Fibroblast of the conjunctiva (primary cell): ENCODE measurements around the gene NMNAT1.
A peak's percentile ranks its signal among the peaks of the same experiment; 100 is the strongest.
"Not testable (repeated sequence)": the region's sequence is repeated elsewhere in the genome, so short reads cannot be mapped to it uniquely, and the experiment has no call there.

ENCODE experiments used
- DNase-seq: peaks from one replicate; pipeline ENCODE4 v3.0.0-alpha.2; 2010; ENCODE audit warnings: low read depth

Gene NMNAT1

DNA sequence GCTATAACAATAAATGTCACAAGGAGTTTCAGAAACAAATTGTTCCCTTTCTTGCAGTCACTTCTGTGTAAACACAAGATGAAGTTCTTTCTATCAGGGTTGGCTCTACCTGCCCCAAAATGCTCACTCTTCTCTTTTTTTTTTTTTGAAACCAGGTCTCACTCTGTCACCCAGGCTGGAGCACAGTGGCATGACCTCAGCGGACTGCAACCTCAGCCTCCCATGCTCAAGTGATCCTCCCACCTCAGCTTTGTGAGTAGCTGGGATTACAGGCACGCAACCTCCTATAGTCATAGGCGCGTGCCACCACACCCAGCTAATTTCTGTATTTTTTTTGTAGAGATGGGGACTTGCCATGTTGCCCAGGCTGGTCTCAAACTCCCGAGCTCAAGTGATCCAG is 22.7 kb upstream of the NMNAT1 start:
- no peak for DNase-seq

DNA sequence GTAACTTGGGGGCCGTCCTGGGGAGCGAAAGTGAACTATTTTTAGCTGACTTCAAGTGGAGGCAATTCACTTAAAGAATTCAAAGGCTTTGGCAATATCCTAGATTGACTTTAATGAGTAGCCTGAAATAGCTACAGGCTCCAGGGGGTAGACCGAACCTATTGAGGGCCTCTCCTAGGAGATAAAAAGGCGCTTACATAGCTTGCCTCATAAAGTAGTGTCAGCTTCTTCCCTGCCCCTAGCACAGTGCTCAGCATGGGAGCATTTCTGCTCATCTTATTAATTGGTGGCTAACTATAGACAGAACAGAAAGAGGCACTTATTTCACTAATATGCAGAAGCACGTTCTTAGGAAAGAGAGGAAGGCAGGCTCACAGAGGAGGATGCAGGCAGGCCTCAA is 20.9 kb upstream of the NMNAT1 start:
- no peak for DNase-seq

- no peak for DNase-seq
Observed at GRCh38 chr1:9927259-9927658, 16.0 kb upstream of the NMNAT1 start.

- DNase-seq, result no peak
Observed at GRCh38 chr1:9929431-9930385, 13.6 kb upstream of the NMNAT1 start.

- peak; percentile 34 for DNase-seq
Observed at GRCh38 chr1:9942399-9942938, 806 bp upstream of the NMNAT1 start.

- DNase-seq, result no peak
Observed at GRCh38 chr1:9946315-9946714, 3.0 kb downstream of the NMNAT1 start.

DNA sequence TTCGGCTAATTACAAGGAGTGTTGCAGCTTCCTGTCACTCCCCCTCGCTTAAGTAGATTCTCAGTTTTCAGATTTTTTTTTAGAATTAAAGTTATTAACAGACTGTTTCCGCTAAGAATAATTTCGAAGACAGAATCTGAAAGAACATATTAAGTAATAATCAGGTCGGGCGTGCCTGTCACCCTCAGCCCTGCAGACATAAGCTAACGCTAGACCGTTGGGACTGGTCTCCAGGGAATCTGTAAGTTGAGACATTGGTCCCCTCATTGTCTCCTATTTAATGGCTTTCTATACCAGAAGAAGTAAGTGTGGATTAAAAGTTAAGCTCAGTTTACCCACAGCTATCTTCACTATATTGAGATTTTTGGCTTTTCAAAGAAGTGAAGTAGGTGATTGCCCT is 14.5 kb downstream of the NMNAT1 start:
- DNase-seq, result no peak

- no peak for DNase-seq
Observed at GRCh38 chr1:9960011-9960410, 16.7 kb downstream of the NMNAT1 start.

- DNase-seq, result no peak
Observed at GRCh38 chr1:9960706-9961562, 17.7 kb downstream of the NMNAT1 start.

GRCh38 chr1:9984253-9984652 is 41.0 kb downstream of the NMNAT1 start:
- no peak for DNase-seq

DNA sequence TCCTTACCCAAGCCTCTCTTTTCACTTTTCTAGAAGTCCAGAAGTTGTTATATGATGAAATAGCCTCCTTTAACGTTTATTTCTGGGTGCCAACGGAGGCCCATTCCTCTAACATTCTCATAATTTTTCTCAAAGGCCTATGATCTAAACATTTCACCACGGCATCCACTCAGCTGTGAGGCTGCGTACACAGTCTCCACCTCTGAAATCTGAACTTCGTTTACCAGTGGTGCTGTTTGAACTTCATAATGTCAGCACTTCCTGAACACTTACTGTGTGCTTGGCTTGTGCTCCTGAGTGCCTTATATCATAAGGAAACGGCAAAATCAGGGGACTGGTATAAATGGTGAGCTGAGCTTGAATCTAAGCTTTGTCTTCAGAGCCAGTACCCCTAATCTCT is 41.7 kb downstream of the NMNAT1 start:
- no peak for DNase-seq

DNA sequence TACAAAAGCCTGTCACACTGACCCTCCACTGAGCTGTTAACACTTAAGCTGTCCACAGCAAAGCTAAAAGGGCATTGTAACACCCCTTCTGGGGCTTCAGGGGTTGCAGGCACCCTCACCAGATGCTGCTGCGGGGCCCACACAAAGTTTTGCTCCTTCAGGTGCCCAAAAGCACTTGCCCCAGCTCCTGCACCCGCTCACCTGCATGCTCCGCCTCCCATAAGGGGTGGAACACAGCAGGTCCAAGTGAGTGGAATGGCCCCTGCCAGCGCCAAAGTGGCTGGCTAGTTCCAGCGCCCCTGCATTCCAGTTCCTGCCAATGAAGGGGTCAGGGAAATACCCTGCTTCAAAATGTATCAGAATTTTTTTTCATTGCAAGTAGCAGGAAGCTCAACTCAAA is 46.5 kb downstream of the NMNAT1 start:
- DNase-seq, result no peak

GRCh38 chr1:9990944-9991343 is 47.7 kb downstream of the NMNAT1 start:
- DNase-seq, result no peak

DNA sequence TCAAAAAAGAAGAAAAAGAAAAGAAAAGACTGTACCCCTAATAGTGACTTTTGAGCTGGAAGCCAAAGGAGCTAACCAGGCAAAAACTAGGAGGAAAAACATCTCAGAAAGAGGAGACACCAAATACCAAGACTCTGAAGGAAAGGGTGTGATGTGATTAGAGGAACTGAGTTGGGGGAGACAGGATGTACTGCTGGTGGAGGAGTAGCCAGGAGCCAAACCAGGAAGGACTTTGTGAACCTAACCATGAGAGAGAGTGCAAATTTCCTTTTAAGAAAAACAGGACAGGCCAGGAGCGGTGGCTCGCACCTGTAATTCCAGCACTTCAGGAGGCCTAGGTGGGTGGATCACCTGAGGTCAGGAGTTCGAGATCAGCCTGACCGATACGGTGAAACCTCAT is 49.6 kb downstream of the NMNAT1 start:
- no peak for DNase-seq

DNA sequence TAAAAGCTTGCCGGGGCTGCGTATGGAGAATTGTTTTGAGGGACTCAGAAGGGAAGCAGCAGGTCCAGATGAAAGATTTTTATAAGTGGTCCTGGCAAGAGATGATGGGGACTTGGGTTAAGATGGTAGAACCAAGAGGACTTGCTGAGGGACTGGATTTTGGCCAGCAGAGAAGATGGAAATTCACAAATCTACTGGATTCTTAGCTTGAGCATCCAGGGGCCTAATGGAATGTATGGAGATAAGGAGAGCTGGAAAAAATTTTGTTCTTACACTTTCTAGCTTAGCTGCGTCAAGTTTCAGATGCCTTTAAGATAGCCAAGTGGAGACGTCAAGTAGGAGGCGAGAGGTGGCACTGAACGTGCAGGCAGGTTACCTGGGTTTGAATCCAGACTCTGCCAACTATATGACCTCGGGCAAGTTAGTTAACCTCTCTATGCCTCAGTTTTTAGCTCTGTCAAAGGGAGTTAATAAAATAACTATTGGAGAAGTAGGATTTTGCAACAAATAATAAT is 50.3 kb downstream of the NMNAT1 start:
- DNase-seq, result no peak

DNA sequence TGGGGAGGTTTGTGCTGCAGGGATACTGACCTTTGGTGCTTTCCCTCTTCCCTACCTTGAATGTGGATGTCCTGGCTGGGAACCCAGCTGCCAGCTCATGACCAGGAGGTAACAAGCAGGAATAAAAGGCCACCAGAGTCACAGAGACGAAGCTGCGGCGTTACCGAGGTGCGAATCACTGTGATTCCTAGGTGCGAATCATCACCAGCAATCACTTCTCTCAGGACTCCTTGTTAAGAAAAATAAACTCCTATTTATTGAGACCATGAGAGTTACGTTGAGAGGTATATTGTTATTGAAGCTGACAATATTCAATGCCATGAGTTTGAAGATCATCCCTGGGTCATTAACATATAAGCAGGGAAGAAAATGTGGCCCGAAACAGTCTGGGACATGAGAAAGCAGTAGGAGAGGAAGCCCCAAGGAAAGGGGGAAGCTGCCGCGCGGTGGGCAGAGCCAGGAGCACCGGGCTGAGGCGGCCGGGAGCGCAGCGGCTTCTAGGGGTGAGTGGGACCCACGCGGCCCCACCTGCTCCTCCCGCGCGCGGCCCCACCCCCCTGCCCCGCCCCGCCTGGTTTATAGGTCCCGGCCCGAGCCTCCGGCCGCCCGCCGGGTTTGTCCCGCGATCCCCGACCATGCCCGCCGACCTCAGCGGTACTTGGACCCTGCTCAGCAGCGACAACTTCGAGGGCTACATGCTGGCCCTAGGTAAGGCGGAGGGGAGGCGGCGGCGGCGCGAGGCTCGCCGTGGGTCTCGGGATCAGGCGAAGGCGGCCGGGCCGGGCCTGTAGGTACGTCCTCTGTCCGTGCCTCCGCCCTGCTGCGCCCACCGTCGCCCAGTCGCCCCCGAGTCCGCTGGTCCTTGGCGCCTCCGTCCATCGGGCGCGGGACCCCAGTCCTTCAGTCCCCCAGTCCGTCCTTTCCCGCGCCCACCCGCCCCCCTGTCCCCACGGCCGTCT is 53.6 kb downstream of the NMNAT1 start, which contains the start of gene RBP7:
Gene RBP7 (plus strand): TSS at position 605 of the 959 bp plus-strand sequence. CDS start 31 bp downstream, at position 636.
- no peak for DNase-seq

- DNase-seq, result no peak
Observed at GRCh38 chr1:10001016-10001665, 57.9 kb downstream of the NMNAT1 start.

DNA sequence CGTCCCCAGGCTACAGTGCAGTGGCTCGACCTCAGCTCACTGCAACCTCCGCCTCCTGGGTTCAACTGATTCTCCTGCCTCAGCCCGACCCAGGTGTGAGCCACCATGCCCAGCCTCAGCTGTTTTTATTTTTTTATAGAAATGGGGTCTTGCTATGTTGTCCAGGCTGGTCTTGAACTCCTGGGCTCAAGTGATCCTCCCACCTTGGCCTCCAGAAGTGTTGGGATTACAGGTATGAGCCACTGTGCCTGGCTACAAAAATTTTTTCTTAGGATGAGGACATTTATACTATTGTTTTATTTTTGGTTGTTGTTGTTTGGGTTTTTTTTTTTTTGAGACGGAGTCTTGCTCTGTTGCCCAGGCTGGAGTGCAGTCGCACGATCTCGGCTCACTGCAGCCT is 62.0 kb downstream of the NMNAT1 start:
- DNase-seq, result not testable (repeated sequence)

- DNase-seq, result no peak
Observed at GRCh38 chr1:10007169-10007568, 63.9 kb downstream of the NMNAT1 start.

- no peak for DNase-seq
Observed at GRCh38 chr1:10014016-10014415, 70.7 kb downstream of the NMNAT1 start.

DNA sequence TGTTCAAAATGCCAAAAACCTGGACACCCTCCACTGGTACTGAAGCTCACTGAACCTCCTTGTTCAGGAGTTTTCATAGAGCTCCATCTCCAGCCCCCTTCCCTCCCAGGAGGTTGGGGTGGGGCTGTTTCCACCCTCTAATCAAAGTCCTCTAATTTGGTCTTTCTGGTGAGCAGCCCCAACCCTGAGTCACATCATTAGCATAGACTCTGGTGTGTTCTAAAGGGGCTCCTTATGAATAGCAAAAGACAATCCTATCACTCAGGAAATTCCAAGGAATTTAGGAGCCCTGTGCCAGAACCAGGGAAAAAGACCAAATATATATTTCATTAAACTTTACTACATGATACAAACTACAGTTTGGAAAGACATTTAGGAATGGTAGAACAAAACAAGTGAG is 76.3 kb downstream of the NMNAT1 start:
- DNase-seq, result no peak
